ENCODE results near the gene MAGT1.
"Not testable (repeated sequence)": the region's sequence is repeated elsewhere in the genome, so short reads cannot be mapped to it uniquely, and the experiment has no call there.

MAGT1 gene

DNA sequence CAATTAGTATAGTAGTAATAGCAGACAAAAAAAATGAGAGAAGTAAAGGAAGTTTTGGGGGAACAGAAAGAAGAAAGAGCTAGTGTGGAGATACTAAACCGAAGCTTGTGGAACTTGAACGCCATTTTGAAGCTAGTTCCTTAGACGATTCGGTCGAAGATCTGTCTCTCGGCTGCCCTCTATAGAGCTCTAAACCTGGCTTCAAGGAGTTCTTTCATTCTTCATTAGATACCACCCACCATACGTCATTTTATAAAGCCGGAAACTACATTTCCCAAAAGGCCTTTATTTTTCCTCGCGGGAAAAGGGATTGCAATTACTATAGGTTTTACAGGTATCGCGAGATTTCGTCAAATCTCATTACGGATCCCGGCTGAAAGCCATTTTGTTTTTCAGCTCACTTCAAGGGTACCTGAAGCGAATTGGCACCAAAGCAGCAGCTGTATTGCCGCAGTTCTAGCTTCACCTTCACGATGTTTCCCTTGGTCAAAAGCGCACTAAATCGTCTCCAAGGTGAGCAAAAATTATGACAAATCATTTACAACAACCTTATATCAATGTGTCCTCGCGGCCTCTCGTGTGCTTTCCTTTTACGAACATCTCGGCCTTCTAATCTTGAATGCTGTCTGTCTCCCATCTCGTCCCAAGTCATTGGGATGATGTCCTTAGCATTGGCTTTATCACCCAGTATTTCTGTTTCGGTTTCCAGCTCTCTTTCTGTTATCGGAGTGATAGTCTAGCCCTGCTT, 4.0 kb upstream of the MAGT1 start, which contains the start of gene COX7B:
Gene COX7B (plus strand): TSS at position 388 of the 748 bp plus-strand sequence. CDS start 86 bp downstream, at position 474.
- TF ChIP-seq, protein P1, sequence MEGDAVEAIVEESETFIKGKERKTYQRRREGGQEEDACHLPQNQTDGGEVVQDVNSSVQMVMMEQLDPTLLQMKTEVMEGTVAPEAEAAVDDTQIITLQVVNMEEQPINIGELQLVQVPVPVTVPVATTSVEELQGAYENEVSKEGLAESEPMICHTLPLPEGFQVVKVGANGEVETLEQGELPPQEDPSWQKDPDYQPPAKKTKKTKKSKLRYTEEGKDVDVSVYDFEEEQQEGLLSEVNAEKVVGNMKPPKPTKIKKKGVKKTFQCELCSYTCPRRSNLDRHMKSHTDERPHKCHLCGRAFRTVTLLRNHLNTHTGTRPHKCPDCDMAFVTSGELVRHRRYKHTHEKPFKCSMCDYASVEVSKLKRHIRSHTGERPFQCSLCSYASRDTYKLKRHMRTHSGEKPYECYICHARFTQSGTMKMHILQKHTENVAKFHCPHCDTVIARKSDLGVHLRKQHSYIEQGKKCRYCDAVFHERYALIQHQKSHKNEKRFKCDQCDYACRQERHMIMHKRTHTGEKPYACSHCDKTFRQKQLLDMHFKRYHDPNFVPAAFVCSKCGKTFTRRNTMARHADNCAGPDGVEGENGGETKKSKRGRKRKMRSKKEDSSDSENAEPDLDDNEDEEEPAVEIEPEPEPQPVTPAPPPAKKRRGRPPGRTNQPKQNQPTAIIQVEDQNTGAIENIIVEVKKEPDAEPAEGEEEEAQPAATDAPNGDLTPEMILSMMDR (IDR thresholded peaks at IDR 0.05; ENCODE audit: insufficient read depth, low read length): peak; percentile 13
- TF ChIP-seq GABPA (IDR thresholded peaks at IDR 0.05; ENCODE audit: low read depth) (no peak), POLR2AphosphoS5 (IDR thresholded peaks at IDR 0.05; ENCODE audit: low read depth) (peak; percentile 60)
- TF ChIP-seq, protein P2, sequence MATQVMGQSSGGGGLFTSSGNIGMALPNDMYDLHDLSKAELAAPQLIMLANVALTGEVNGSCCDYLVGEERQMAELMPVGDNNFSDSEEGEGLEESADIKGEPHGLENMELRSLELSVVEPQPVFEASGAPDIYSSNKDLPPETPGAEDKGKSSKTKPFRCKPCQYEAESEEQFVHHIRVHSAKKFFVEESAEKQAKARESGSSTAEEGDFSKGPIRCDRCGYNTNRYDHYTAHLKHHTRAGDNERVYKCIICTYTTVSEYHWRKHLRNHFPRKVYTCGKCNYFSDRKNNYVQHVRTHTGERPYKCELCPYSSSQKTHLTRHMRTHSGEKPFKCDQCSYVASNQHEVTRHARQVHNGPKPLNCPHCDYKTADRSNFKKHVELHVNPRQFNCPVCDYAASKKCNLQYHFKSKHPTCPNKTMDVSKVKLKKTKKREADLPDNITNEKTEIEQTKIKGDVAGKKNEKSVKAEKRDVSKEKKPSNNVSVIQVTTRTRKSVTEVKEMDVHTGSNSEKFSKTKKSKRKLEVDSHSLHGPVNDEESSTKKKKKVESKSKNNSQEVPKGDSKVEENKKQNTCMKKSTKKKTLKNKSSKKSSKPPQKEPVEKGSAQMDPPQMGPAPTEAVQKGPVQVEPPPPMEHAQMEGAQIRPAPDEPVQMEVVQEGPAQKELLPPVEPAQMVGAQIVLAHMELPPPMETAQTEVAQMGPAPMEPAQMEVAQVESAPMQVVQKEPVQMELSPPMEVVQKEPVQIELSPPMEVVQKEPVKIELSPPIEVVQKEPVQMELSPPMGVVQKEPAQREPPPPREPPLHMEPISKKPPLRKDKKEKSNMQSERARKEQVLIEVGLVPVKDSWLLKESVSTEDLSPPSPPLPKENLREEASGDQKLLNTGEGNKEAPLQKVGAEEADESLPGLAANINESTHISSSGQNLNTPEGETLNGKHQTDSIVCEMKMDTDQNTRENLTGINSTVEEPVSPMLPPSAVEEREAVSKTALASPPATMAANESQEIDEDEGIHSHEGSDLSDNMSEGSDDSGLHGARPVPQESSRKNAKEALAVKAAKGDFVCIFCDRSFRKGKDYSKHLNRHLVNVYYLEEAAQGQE (IDR thresholded peaks at IDR 0.05; ENCODE audit: insufficient replicate concordance, low read depth): no peak
- peak; percentile 72 to 88 for DNase-seq (ENCODE audit: low read depth in 1 of 2, low spot score in 1 of 2)
- Histone ChIP-seq H3K4me3 (replicated peaks; ENCODE audit: insufficient read depth, low read length) (peak within 1 kb of the TSS; percentile 60), H3K27me3 (ENCODE audit: insufficient read depth, poor library complexity, severe bottlenecking) (no peaks in the 10 kb centered on the region), H3K27ac (replicated peaks) (peak within 1 kb of the TSS; percentile 78)

DNA sequence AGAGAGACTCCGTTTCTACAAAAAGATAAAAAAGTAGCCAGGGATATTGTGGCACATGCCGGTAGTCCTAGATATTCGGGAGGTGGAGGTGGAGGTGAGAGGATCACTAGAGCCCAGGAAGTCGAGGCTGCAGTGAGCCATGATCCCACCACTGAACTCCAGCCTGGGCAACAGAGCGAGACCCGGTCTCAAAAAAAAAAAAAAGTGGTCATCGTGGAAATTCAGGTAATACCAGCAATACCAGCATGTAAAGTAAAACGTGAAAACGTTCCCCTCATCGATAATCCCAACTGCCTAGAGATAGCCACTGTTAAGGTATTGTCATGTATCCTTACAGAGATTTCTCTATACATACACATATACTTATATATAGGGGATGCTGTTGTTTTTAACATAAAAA, 1.5 kb downstream of the MAGT1 start:
- TF ChIP-seq GABPA (IDR thresholded peaks at IDR 0.05; ENCODE audit: low read depth): no peak
- no peak for TF ChIP-seq SPI1 (IDR thresholded peaks at IDR 0.05; ENCODE audit: borderline replicate concordance, low read depth)
- TF ChIP-seq, protein P1 (IDR thresholded peaks at IDR 0.05; ENCODE audit: insufficient read depth, low read length): no peak
- H3K4me3 ChIP-seq (replicated peaks; ENCODE audit: insufficient read depth, low read length): peak overlapping the region; percentile 73
- no peaks in the 10 kb centered on the region for H3K27me3 ChIP-seq (ENCODE audit: insufficient read depth, poor library complexity, severe bottlenecking)
- H3K27ac ChIP-seq (replicated peaks): no peak overlapping the region
- no peak for DNase-seq (ENCODE audit: low read depth in 1 of 2, low spot score in 1 of 2)

DNA sequence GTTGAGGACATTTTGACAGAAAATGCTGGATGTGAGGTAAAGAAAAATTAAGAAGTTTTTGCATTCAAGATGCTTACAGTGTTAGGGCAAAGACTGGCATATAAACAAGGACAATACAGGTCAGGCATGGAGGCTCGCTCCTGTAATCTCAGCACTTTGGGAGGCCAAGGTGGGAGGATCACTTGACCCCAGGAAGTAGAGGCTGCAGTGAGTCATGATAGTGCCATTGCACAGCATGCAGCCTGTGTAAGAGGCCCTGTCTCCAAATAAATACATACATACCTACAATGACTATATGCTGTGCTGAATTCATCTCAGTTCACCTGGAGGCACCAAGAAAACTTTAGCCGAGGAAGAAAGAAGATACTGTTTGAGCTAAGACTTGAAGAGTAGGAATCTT, 2.3 kb downstream of the MAGT1 start:
- no peak overlapping the region for H3K4me3 ChIP-seq (replicated peaks; ENCODE audit: insufficient read depth, low read length)
- TF ChIP-seq POLR2AphosphoS5 (IDR thresholded peaks at IDR 0.05; ENCODE audit: low read depth) (no peak), SPI1 (IDR thresholded peaks at IDR 0.05; ENCODE audit: borderline replicate concordance, low read depth) (no peak), GABPA (IDR thresholded peaks at IDR 0.05; ENCODE audit: low read depth) (no peak)
- TF ChIP-seq, protein P2 (IDR thresholded peaks at IDR 0.05; ENCODE audit: insufficient replicate concordance, low read depth): no peak
- TF ChIP-seq, protein P1 (IDR thresholded peaks at IDR 0.05; ENCODE audit: insufficient read depth, low read length): no peak

DNA sequence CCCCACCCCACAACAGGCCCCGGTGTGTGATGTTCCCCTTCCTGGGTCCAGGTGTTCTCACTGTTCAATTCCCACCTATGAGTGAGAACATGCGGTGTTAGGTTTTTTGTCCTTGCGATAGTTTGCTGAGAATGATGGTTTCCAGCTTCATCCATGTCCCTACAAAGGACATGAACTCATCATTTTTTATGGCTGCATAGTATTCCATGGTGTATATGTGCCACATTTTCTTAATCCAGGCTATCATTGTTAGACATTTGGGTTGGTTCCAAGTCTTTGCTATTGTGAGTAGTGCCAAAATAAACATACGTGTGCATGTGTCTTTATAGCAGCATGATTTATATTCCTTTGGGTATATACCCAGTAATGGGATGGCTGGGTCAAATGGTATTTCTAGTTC, 13.8 kb downstream of the MAGT1 start:
- not testable (repeated sequence) for DNase-seq (ENCODE audit: low read depth in 1 of 2, low spot score in 1 of 2); H3K4me3 ChIP-seq (replicated peaks; ENCODE audit: insufficient read depth, low read length); H3K27ac ChIP-seq (replicated peaks); H3K27me3 ChIP-seq (ENCODE audit: insufficient read depth, poor library complexity, severe bottlenecking)

More for the DNA sequence above, 2.3 kb downstream of the MAGT1 start:
- Histone ChIP-seq H3K27me3 (ENCODE audit: insufficient read depth, poor library complexity, severe bottlenecking) (no peaks in the 10 kb centered on the region), H3K27ac (replicated peaks) (no peak overlapping the region)
- DNase-seq (ENCODE audit: low read depth in 1 of 2, low spot score in 1 of 2): no peak

Measured in HL-60 (cell line).